ENCODE results near the gene ARPC2.

The ARPC2 gene

GRCh38 chr2:218291318-218292047, 74.5 kb downstream of the ARPC2 start:
- peak in 1 of 2 donors; percentile 42 for DNase-seq

DNA sequence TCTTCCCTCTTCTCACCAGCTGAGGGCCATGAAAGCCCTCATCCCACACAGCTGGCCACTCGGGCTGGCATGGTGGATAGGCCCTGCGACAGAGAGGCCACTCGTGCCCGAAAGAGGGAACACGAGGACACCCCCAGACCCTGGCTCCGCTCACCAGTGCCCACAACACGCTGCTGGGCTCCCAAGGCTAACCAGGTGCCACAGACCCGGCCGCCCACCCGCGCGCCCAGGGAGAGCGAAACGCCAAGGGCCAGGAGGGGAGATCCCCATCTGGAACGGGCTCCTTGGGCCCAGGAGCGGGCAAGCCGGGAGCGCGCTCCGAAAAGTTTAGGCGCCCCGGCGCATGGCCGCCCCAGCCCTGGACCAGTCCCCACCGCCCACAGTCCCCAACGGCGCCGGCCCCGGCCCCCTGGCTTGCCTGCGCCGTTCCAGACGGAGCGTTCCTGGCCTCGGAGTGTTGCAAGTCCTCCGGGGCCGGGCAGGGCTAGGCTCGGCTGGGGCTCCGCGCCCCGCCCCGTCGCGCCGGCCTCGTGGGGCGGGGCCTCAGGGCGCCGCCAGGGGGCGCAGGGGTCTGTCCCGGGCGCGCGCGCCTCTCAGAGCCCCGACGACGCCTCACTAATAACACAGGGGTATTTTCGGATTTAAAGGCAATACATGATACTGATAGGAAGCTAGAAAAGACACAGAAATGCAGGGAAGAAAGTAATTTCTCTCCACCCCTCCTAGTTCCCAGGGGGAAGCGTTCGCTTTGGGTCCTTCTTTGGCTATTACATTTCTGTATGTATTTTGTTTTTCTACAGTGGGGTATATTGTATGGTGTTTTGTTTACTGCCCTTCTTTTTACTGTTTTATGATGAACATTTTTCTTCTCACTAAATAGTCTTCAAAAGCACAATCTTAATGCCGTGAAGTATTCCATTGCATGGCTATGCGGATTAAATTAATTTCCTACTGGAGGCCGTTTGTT, 75.3 kb downstream of the ARPC2 start, which contains the start of gene TMBIM1:
TSS of gene TMBIM1 (minus strand) at position 456 of the 967 bp plus-strand sequence. CDS start 10,362 bp downstream, outside the sequence.
- DNase-seq, result peak; percentile 85 to 87

GRCh38 chr2:218293715-218294429, 76.9 kb downstream of the ARPC2 start:
- no peak for DNase-seq

GRCh38 chr2:218294430-218295022, 77.5 kb downstream of the ARPC2 start:
- DNase-seq, result no peak

DNA sequence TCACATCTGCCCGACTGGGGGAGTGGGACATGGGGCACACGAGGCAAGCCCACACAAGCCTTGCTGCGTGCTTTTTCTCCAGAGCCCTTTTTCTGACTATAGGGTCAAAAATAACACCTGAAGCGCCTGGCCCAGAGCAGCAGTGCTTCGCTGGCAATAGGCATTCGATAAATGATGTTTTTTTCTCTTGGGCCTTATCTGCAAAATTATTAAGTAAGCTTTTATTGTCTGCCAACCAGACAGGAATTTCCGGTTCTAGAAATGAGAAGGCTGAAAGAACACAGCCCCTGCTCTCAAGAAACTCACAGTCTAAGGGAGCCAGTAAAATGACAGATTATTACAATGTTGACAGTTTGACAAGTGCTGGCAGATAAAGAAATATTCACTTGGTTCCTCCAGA, 78.0 kb downstream of the ARPC2 start:
- no peak for DNase-seq

GRCh38 chr2:218296200-218296599, 79.2 kb downstream of the ARPC2 start:
- no peak for DNase-seq

- DNase-seq, result no peak
Observed at GRCh38 chr2:218296847-218297246, 79.9 kb downstream of the ARPC2 start.

DNA sequence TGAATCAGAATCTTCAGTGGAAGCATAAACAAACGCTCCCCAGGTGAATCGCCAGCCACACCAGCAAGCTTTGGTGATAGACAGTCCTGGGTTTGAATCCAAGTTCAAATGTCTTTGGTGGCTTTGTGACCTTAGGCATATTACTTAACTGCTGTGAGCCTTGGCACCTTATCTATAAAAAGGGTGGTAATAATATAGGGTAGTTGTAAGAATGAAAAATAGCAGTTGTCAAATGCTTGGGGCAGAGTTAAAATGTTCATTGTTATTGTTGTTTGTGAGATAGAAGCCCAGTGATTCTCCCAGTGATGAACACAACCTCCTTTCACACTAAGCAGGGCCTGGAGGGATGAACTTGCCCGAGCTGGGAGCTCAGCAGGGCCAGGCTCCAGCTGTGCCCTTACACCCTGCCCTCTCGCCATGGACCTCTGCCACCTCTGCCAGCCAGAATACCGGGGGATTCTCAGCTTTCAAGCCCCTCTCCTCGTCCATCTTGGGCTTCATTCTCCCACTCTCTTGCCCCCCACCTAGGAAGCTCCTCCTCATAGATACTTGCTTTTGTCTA, 81.4 kb downstream of the ARPC2 start:
- DNase-seq, result no peak

DNA sequence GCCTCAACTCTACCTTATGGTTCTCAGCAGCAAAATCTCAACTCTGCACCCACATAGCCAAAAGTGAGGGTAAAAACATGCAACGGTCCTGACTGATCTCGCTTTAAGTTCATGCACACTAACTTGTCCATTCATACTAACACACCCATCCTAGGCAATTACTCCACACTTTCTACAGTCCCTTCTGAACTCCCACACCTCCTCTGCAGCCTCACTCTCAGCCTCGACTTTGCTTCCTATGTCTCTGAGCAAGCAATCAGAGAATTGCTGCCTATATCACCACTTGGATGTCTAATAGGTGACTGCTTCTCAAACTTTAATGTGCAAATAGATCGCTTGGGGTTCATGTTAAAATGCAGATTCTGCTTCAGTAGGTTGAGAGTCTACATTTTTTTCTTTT, 83.2 kb downstream of the ARPC2 start:
- DNase-seq, result no peak

DNA sequence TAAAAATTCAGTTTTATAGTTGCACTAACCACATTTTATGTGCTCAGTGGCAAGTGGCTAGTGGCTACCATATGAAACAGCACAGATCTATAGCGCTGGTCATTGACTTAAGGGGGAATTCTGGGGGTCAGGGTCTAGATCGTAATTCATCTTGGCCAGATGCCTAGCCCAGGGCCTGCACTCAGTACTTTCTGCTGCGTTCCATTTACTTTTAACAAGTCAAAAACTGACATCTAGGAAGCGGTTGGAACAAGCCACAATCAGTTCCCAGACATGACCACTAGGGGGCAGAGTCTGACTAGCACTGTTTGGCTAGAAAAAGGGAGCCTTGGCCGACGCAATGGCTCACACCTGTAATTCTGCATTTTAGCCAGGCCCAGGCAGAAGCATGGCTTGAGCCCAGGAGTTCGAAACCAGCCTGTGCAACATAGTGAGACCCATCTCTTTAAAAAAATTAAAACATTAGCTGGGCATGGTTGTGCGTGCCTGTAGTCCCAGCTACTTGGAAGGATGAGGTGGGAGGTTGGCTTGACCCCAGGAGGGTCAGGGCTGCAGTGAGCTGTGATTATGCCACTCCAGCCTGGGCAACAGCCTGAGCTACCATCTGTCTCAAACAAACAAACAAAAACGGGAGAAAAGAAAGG, 84.3 kb downstream of the ARPC2 start:
- DNase-seq, result peak; percentile 87 to 91

Data from CD4-positive, alpha-beta T cell treated with Interleukin-1 beta for 1 hour (primary cell).